HG02623 (cell line): ENCODE data around the gene TNRC6B.
"Not testable (repeated sequence)": the region's sequence is repeated elsewhere in the genome, so short reads cannot be mapped to it uniquely, and the experiment has no call there.

ENCODE experiments used
- ATAC-seq: cut with Tn5 transposase; IDR thresholded peaks from one replicate; pipeline ENCODE4 v1.9.1; 2021; ENCODE audit warnings: moderate library complexity; ENCODE audit not compliant: unreplicated experiment

TNRC6B gene

GRCh38 chr22:40348025-40348658, 170.4 kb downstream of the TNRC6B start:
- no peak for ATAC-seq

GRCh38 chr22:40352763-40353162, 175.0 kb downstream of the TNRC6B start:
- ATAC-seq = no peak

GRCh38 chr22:40361100-40361499, 183.4 kb downstream of the TNRC6B start:
- ATAC-seq = no peak

GRCh38 chr22:40363059-40363458, 185.3 kb downstream of the TNRC6B start:
- no peak for ATAC-seq

GRCh38 chr22:40364431-40364830, 186.7 kb downstream of the TNRC6B start:
- ATAC-seq = no peak

- no peak for ATAC-seq
Observed at GRCh38 chr22:40366068-40366467, 188.3 kb downstream of the TNRC6B start.

- ATAC-seq = no peak
Observed at GRCh38 chr22:40367342-40367741, 189.6 kb downstream of the TNRC6B start.

- no peak for ATAC-seq
Observed at GRCh38 chr22:40368016-40368415, 190.3 kb downstream of the TNRC6B start.

GRCh38 chr22:40368836-40369235, 191.1 kb downstream of the TNRC6B start:
- no peak for ATAC-seq

- no peak for ATAC-seq
Observed at GRCh38 chr22:40374567-40374966, 196.8 kb downstream of the TNRC6B start.

- no peak for ATAC-seq
Observed at GRCh38 chr22:40376149-40376548, 198.4 kb downstream of the TNRC6B start.

- no peak for ATAC-seq
Observed at GRCh38 chr22:40377931-40378330, 200.2 kb downstream of the TNRC6B start.

- not testable (repeated sequence) for ATAC-seq
Observed at GRCh38 chr22:40378448-40378847, 200.7 kb downstream of the TNRC6B start.

GRCh38 chr22:40381461-40381860, 203.7 kb downstream of the TNRC6B start:
- ATAC-seq = no peak

- ATAC-seq = no peak
Observed at GRCh38 chr22:40383905-40384304, 206.2 kb downstream of the TNRC6B start.

GRCh38 chr22:40385036-40385782, 207.5 kb downstream of the TNRC6B start:
- ATAC-seq = no peak
